HepG2 (cell line): ENCODE results near the gene ELANE. TPM values are rescaled to one million over a fixed set of nuclear protein-coding genes. Genes with fewer than 3 reads are reported as not detected.
A peak's percentile ranks its signal among the peaks of the same experiment; 100 is the strongest.

Experiments
- ATAC-seq: fragments of 200-7000 bp; cut with Tn5 transposase; 3 replicates; pipeline ENCODE4 v1.9.1; 2020; ENCODE audit warnings: mild to moderate bottlenecking, moderate library complexity
- BruUV-seq: library from RNA; stranded (reverse); fragments of 400-500 nt; replicated peaks from 2 replicates; lab custom pipeline; 2021; lab: Mats Ljungman, UMichigan
- CTCF ChIA-PET: fragments of 300-600 bp; formaldehyde crosslinking; extraction: SDS; loops from one replicate; lab custom pipeline; 2021; ENCODE audit warnings: low total read pairs, inconsistent platforms, low intra/inter-chr PET ratio; lab: Yijun Ruan, JAX
- POLR2A ChIA-PET: fragments of 350-600 bp; sonication (Branson Sonifier 250); formaldehyde crosslinking; loops from one replicate; lab custom pipeline; 2020; ENCODE audit warnings: antibody characterized with exemption, inconsistent platforms; lab: Yijun Ruan, JAX
- DNase-seq: peaks from one replicate; pipeline ENCODE4 v3.0.0-alpha.2; 2015; ENCODE audit warnings: low spot score
- FAIRE-seq: peaks from 3 replicates; lab custom pipeline; 2011; peaks lifted over from hg19 to GRCh38; lab: Jason Lieb, UNC
- H2AFZ ChIP-seq: one replicate; pipeline ENCODE4 v1.6.1; 2011; ENCODE audit warnings: low read length, inconsistent platforms
- H3K27ac ChIP-seq: fragments of 300-600 bp; 3 replicates; pipeline ENCODE4 v1.8.0; 2011; ENCODE audit warnings: mixed run types, mild to moderate bottlenecking, mixed read lengths, low read length, inconsistent platforms; ENCODE audit not compliant: insufficient read depth; ENCODE audit errors: extremely low read length
- H3K27me3 ChIP-seq, 2 experiments: fragments of 200-600 bp in 1 of 2; 2 replicates in 1 of 2; 3 replicates in 1 of 2; pipeline versions ENCODE4 v1.6.0 to v1.8.0; 2011; ENCODE audit warnings: low read length in 2 of 2, mild to moderate bottlenecking in 2 of 2, moderate library complexity in 2 of 2, inconsistent platforms in 1 of 2; ENCODE audit not compliant: insufficient read depth in 2 of 2, control insufficient read depth in 1 of 2
- H3K36me3 ChIP-seq, 2 experiments: fragments of 200-600 bp in 1 of 2; replicated peaks in 1 of 2; 2 replicates in 1 of 2; 3 replicates in 1 of 2; pipeline versions ENCODE4 v1.5.1 to v1.8.0; 2011; ENCODE audit warnings: low read length in 2 of 2, inconsistent platforms in 1 of 2; ENCODE audit not compliant: insufficient read depth in 2 of 2, control insufficient read depth in 1 of 2
- H3K4me1 ChIP-seq: 2 replicates; pipeline ENCODE4 v1.5.1; 2012; ENCODE audit warnings: low read length, inconsistent platforms; ENCODE audit not compliant: insufficient read depth
- H3K4me2 ChIP-seq: 2 replicates; pipeline ENCODE4 v1.6.0; 2011; ENCODE audit warnings: low read depth, low read length, inconsistent platforms
- H3K4me3 ChIP-seq, 3 experiments: fragments of 200-600 bp in 1 of 3; sonication (generic), shearing (Covaris generic) in 1 of 3; replicated peaks in 1 of 3; 2 replicates each; pipeline ENCODE4 v1.5.1; 2011 to 2016; ENCODE audit warnings: low read length in 3 of 3, inconsistent platforms in 2 of 3, low read depth in 2 of 3, mild to moderate bottlenecking in 2 of 3, control low read depth in 1 of 3, mixed read lengths in 1 of 3; ENCODE audit not compliant: insufficient read depth in 1 of 3
- H3K79me2 ChIP-seq: one replicate; pipeline ENCODE4 v1.6.1; 2011; ENCODE audit warnings: low read length, inconsistent platforms; ENCODE audit not compliant: insufficient read depth
- H3K9ac ChIP-seq: 2 replicates; pipeline ENCODE4 v1.6.0; 2011; ENCODE audit warnings: mild to moderate bottlenecking, low read depth, low read length, inconsistent platforms; ENCODE audit not compliant: insufficient read depth
- H3K9me3 ChIP-seq: 2 replicates; pipeline ENCODE4 v1.5.1; 2012; ENCODE audit warnings: mild to moderate bottlenecking, low read length
- H4K20me1 ChIP-seq: 2 replicates; pipeline ENCODE4 v1.6.0; 2011; ENCODE audit warnings: inconsistent platforms, mild to moderate bottlenecking, low read length, moderate library complexity; ENCODE audit not compliant: insufficient read depth
- BRCA1 ChIP-seq: sonication (generic); formaldehyde crosslinking; IDR thresholded peaks from 2 replicates; pipeline ENCODE4 v1.4.0; 2020; ENCODE audit warnings: missing genetic modification reagents
- HMGA1 ChIP-seq: sonication (generic); formaldehyde crosslinking; conservative IDR thresholded peaks from 2 replicates; pipeline ENCODE4 v1.4.0; 2020; ENCODE audit warnings: missing genetic modification reagents
- HNF4G ChIP-seq, 2 experiments: sonication (generic) in 1 of 2; formaldehyde crosslinking in 1 of 2; IDR thresholded peaks; 2 replicates each; pipeline versions ENCODE4 v1.4.0 to v1.6.1; 2011 to 2020; ENCODE audit warnings: borderline replicate concordance in 2 of 2, low read depth in 2 of 2, mild to moderate bottlenecking in 2 of 2, low read length in 1 of 2, missing genetic modification reagents in 1 of 2, moderate library complexity in 1 of 2
- IRF2 ChIP-seq: IDR thresholded peaks from 2 replicates; pipeline ENCODE4 v1.6.1; 2018; ENCODE audit warnings: missing genetic modification reagents, missing compliant biosample characterization
- MLLT10 ChIP-seq: sonication (generic); formaldehyde crosslinking; IDR thresholded peaks from 2 replicates; pipeline ENCODE4 v1.4.0; 2020; ENCODE audit warnings: missing genetic modification reagents
- RBFOX2 ChIP-seq: fragments of 200-400 bp; formaldehyde crosslinking; IDR thresholded peaks from 2 replicates; pipeline ENCODE4 v1.6.1; 2017; ENCODE audit warnings: low read depth, mild to moderate bottlenecking, low read length
- RFXAP ChIP-seq: sonication (generic); formaldehyde crosslinking; IDR thresholded peaks from 2 replicates; pipeline ENCODE4 v1.4.0; 2020; ENCODE audit warnings: missing genetic modification reagents, borderline replicate concordance
- SP1 ChIP-seq, 2 experiments: fragments of 450-650 bp in 1 of 2; sonication (generic) in 1 of 2; formaldehyde crosslinking in 1 of 2; IDR thresholded peaks; 2 replicates each; pipeline versions ENCODE4 v1.4.0 to v1.6.1; 2016 to 2020; ENCODE audit warnings: missing genetic modification reagents in 1 of 2
- ZNF232 ChIP-seq: sonication (generic); formaldehyde crosslinking; IDR thresholded peaks from 2 replicates; pipeline ENCODE4 v1.4.0; 2020; ENCODE audit warnings: missing genetic modification reagents, borderline replicate concordance
- ZNF382 ChIP-seq: sonication (generic); formaldehyde crosslinking; IDR thresholded peaks from 2 replicates; pipeline ENCODE4 v1.5.0; 2020; ENCODE audit warnings: missing genetic modification reagents, mild to moderate bottlenecking, borderline replicate concordance
- ZNF614 ChIP-seq: IDR thresholded peaks from 2 replicates; pipeline ENCODE4 v1.6.1; 2018; ENCODE audit warnings: missing biosample characterization, missing genetic modification reagents, inconsistent platforms, borderline replicate concordance
- ZNF773 ChIP-seq: sonication (generic); formaldehyde crosslinking; IDR thresholded peaks from 2 replicates; pipeline ENCODE4 v1.4.0; 2020; ENCODE audit warnings: missing genetic modification reagents, borderline replicate concordance
- ZNF780A ChIP-seq: sonication (generic); formaldehyde crosslinking; IDR thresholded peaks from 2 replicates; pipeline ENCODE4 v1.8.0; 2022; ENCODE audit warnings: mild to moderate bottlenecking, missing genetic modification reagents, moderate library complexity
- WGBS: methylation state at CpG from one replicate; pipeline ENCODE4 v1.1.6; 2017; ENCODE audit warnings: low lambda C conversion rate; 5-methylcytosine and 5-hydroxymethylcytosine counted together
- in situ Hi-C: cut with HindIII; loops from 2 replicates; pipeline ENCODE4 v1.10.0; 2017; ENCODE audit warnings: low pct_unique_long_range_greater_than_20kb; ENCODE audit not compliant: extremely low pct_ligation_motif_present
- intact Hi-C: fragments of 100-400 bp; cut with micrococcal nuclease; formaldehyde crosslinking; loops from one replicate; pipeline ENCODE4 v1.10.0; 2022; ENCODE audit not compliant: unreplicated experiment
- polyA plus RNA-seq, 8 experiments: library from polyadenylated mRNA; depleted of rRNA in 3 of 8; stranded (reverse) in 7 of 8; unstranded in 1 of 8; fragments of >200 nt; fragmentation: Illumina TruSeq in 4 of 8; extraction: Trizol in 4 of 8; gene quantifications; 2 replicates each; pipeline versions ENCODE4 v1.2.1 to v1.2.3, GENCODE V29; 2011 to 2016; ENCODE audit warnings: low read depth in 4 of 8, missing spikeins in 1 of 8, mixed read lengths in 1 of 8; ENCODE audit not compliant: insufficient read depth in 1 of 8
- total RNA-seq, 5 experiments: library from RNA; depleted of rRNA; stranded (reverse); fragments of >200 nt; fragmentation: Illumina TruSeq; extraction: Trizol; gene quantifications; 2 replicates each; pipeline ENCODE4 v1.2.3, GENCODE V29; 2016; ENCODE audit warnings: low read depth in 1 of 5

The ELANE gene
- total and polyA plus RNA-seq, 2 of the 13 experiments (the other 11 are each of a cell fraction or from before 2014, with no cell fraction given): not detected

DNA sequence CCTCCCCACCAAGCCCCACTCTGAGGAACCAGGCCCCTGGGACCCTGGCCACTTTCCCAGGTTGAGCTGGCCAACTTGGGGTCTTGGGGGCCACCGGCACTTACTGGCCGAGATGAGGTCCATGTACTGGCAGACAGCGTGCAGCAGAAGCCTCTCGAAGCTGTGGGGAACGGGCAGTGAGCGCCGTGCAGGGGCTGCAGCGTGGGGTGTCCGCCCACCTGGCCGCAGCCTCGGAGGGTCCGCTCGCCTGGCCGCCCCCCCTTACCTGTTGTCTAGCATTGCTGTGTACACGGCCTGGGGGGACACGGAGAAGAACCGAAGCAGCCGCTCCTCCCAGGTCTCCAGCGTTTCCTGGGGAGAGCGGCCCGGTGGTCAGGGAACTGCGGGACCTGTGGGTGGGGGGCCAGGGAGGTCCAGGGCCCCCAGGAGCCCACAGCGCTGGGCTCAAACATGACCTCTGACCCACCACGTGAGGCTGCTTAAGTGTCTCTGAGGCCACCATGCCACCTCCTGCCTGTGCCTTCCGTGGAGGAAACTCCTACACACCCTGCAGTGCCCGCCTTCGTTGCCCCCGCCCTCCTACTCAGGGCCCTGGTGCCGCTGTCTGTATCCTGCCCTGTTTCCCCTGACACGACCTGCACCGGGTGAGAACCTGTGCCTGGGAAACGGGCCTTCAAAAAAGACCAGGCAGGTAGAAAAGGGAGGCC, 47.4 kb downstream of the ELANE start:
- H3K4me3 ChIP-seq: no peak overlapping the region
- in situ Hi-C loops (no loop called here), intact Hi-C loops (no loop called here)
- 99% methylated on average over 19 of the region's 32 CpGs for WGBS
- no TSS peak for BruUV-seq
- ATAC-seq (no peak), FAIRE-seq (no peak), DNase-seq (no peak)
- no peaks in the 10 kb centered on the region for H3K27me3 ChIP-seq
- no peaks in the 10 kb centered on the region for H3K79me2 ChIP-seq
- ChIA-PET POLR2A (no interaction called here), CTCF (no interaction called here)
- H4K20me1 ChIP-seq: no peaks in the 10 kb centered on the region
- no peaks in the 10 kb centered on the region for H3K9me3 ChIP-seq
- H3K4me1 ChIP-seq: no peaks in the 10 kb centered on the region
- H3K4me2 ChIP-seq: no peak overlapping the region
- H3K36me3 ChIP-seq: peaks cover 6 to 15% of the 10 kb centered on the region in 2 experiments; a peak in 4 of 5 replicates
- H2AFZ ChIP-seq: no peak overlapping the region
- H3K9ac ChIP-seq: no peak overlapping the region
- H3K27ac ChIP-seq: no peak overlapping the region
- no peak for TF ChIP-seq BRCA1
- TF ChIP-seq MLLT10 (CRISPR knock-in tag): no peak
- TF ChIP-seq HMGA1 (CRISPR knock-in tag): no peak
- no peak for TF ChIP-seq RFXAP (CRISPR knock-in tag)
- no peak for TF ChIP-seq ZNF232 (CRISPR knock-in tag)
- no peak for TF ChIP-seq ZNF382 (CRISPR knock-in tag)
- TF ChIP-seq ZNF780A (CRISPR knock-in tag): no peak
- no peak for TF ChIP-seq IRF2 (CRISPR knock-in tag)

DNA sequence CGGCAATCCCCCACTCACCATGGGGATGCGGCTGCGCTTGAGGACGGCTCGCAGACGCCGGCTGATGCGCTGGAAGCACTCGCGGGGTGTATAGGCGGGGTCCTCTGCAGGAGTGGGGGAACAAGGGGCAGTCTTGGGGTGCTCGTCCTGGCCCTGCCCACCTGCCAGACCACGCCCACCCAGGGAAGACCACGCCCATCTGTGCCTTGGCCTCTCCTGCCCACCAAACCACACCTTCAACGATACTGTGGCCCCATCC, 47.9 kb downstream of the ELANE start:
- CTCF ChIA-PET: no interaction called here
- ATAC-seq (no peak), FAIRE-seq (no peak), DNase-seq (no peak)
- Histone ChIP-seq H2AFZ (no peak overlapping the region), H3K4me3 (no peak overlapping the region), H3K27me3 (no peaks in the 10 kb centered on the region), H3K79me2 (no peaks in the 10 kb centered on the region), H3K4me2 (no peak overlapping the region), H3K9me3 (no peaks in the 10 kb centered on the region), H3K27ac (no peak overlapping the region), H4K20me1 (no peaks in the 10 kb centered on the region), H3K9ac (no peak overlapping the region), H3K4me1 (no peaks in the 10 kb centered on the region), H3K36me3 (peaks cover 7 to 15% of the 10 kb centered on the region in 2 experiments; a peak in 4 of 5 replicates)
- POLR2A ChIA-PET: no interaction called here
- in situ Hi-C loops: no loop called here
- TF ChIP-seq ZNF614 (CRISPR knock-in tag) (no peak), RBFOX2 (peak; percentile 51; the same call in 1 of the 2 replicates), SP1 (IDR thresholded peaks at IDR 0.05) (no peak), SP1 (CRISPR knock-in tag; IDR thresholded peaks at IDR 0.05) (no peak), ZNF773 (no peak), HNF4G (IDR thresholded peaks at IDR 0.05; ENCODE audit: borderline replicate concordance, low read depth, low read length) (no peak), HNF4G (CRISPR knock-in tag; IDR thresholded peaks at IDR 0.05; ENCODE audit: borderline replicate concordance, low read depth) (no peak)
- BruUV-seq: no TSS peak
- intact Hi-C loops: no loop called here
- over 99% methylated on average over 11 of the region's 15 CpGs for WGBS
